SK-N-MC (cell line): Measurements from ENCODE around the gene EPN2.

ENCODE experiments used
- EZH2 ChIP-seq: fragments of 200-600 bp; sonication (generic); IDR thresholded peaks from one replicate; pipeline ENCODE4 v1.6.1; 2017; ENCODE audit warnings: antibody characterized with exemption
- FOXP2 ChIP-seq: optimal IDR thresholded peaks from 2 replicates; pipeline ENCODE3; 2011; ENCODE audit warnings: mild to moderate bottlenecking, moderate library complexity; ENCODE audit not compliant: insufficient read depth; ENCODE audit errors: extremely low read length, control extremely low read depth
- POLR2AphosphoS5 ChIP-seq: IDR thresholded peaks from 2 replicates; pipeline ENCODE4 v1.6.1; 2012; ENCODE audit warnings: mild to moderate bottlenecking, low read depth, low read length, borderline replicate concordance

- TF ChIP-seq POLR2AphosphoS5, result no peak
- TF ChIP-seq EZH2, result no peak
- TF ChIP-seq FOXP2, result no peak
These were observed 96.6 kb downstream of the EPN2 start for GRCh38 chr17:19333736-19334290.
